Neural cell (in vitro differentiated cells): ENCODE data around the gene KXD1. TPM values are rescaled to one million over a fixed set of nuclear protein-coding genes. Genes with fewer than 3 reads are reported as not detected.
"Not testable (repeated sequence)": the region's sequence is repeated elsewhere in the genome, so short reads cannot be mapped to it uniquely, and the experiment has no call there.

Experiments used
- H2AFZ ChIP-seq: fragments of 200-600, 300-800 bp; sonication (generic), shearing (Covaris generic); 2 replicates; pipeline ENCODE4 v1.6.0; 2014; ENCODE audit warnings: low read depth, mild to moderate bottlenecking, antibody characterized with exemption, low read length, moderate library complexity
- H3F3A ChIP-seq: fragments of 200-600 bp; shearing (Covaris generic); 2 replicates; pipeline ENCODE4 v1.6.1; 2016; ENCODE audit warnings: mild to moderate bottlenecking, moderate library complexity, mixed read lengths, antibody characterized with exemption, low read length; ENCODE audit not compliant: insufficient read depth, poor library complexity, severe bottlenecking
- H3K27ac ChIP-seq: fragments of 200-600, 300-800 bp; sonication (generic), shearing (Covaris generic); 2 replicates; pipeline ENCODE4 v1.5.1; 2014; ENCODE audit warnings: mild to moderate bottlenecking, low read length, moderate library complexity
- H3K27me3 ChIP-seq: fragments of 300-800, 200-600 bp; sonication (generic), shearing (Covaris generic); 2 replicates; pipeline ENCODE4 v1.6.0; 2014; ENCODE audit warnings: mild to moderate bottlenecking, low read depth, low read length, moderate library complexity; ENCODE audit not compliant: insufficient read depth
- H3K36me3 ChIP-seq: fragments of 300-800, 200-600 bp; sonication (generic), shearing (Covaris generic); 2 replicates; pipeline ENCODE4 v1.5.1; 2014; ENCODE audit warnings: mild to moderate bottlenecking, antibody characterized with exemption, low read length, moderate library complexity; ENCODE audit not compliant: insufficient read depth
- H3K4me2 ChIP-seq: fragments of 300-800, 200-600 bp; sonication (generic), shearing (Covaris generic); 2 replicates; pipeline ENCODE4 v1.6.0; 2014; ENCODE audit warnings: mild to moderate bottlenecking, low read length
- H3K4me3 ChIP-seq: fragments of 300-800, 200-600 bp; sonication (generic), shearing (Covaris generic); 2 replicates; pipeline ENCODE4 v1.5.1; 2014; ENCODE audit warnings: mild to moderate bottlenecking, low read length, moderate library complexity
- H3K79me2 ChIP-seq: fragments of 200-600 bp; shearing (Covaris generic); replicated peaks from 2 replicates; pipeline ENCODE4 v1.6.0; 2014; ENCODE audit warnings: mild to moderate bottlenecking, low read length, moderate library complexity; ENCODE audit not compliant: insufficient read depth
- H3K9ac ChIP-seq: fragments of 300-800, 200-600 bp; sonication (generic), shearing (Covaris generic); 2 replicates; pipeline ENCODE4 v1.6.1; 2016; ENCODE audit warnings: mild to moderate bottlenecking, low read length, mixed read lengths
- H3K9me2 ChIP-seq: fragments of 200-600 bp; shearing (Covaris generic); 2 replicates; pipeline ENCODE4 v1.6.1; 2016; ENCODE audit warnings: mild to moderate bottlenecking, low read length, mixed read lengths; ENCODE audit not compliant: insufficient read depth
- H3K9me3 ChIP-seq: fragments of 200-600, 300-800 bp; sonication (generic), shearing (Covaris generic); 2 replicates; pipeline ENCODE4 v1.6.1; 2016; ENCODE audit warnings: mild to moderate bottlenecking, mixed run types, low read length, moderate library complexity, mixed read lengths
- H4K20me1 ChIP-seq: fragments of 200-600 bp; shearing (Covaris generic); 2 replicates; pipeline ENCODE4 v1.6.1; 2016; ENCODE audit warnings: mild to moderate bottlenecking, mixed run types; ENCODE audit not compliant: insufficient read depth
- CTCF ChIP-seq: fragments of 450-650 bp; IDR thresholded peaks from 2 replicates; pipeline ENCODE4 v1.5.1; 2014; ENCODE audit warnings: antibody characterized with exemption, mild to moderate bottlenecking, moderate library complexity; ENCODE audit not compliant: poor library complexity, severe bottlenecking
- EP300 ChIP-seq: fragments of 450-650 bp; conservative IDR thresholded peaks from 2 replicates; pipeline ENCODE4 v1.6.1; 2014; ENCODE audit warnings: antibody characterized with exemption, mild to moderate bottlenecking, moderate library complexity; ENCODE audit not compliant: poor library complexity, severe bottlenecking
- EZH2 ChIP-seq: fragments of 200-600, 300-800 bp; shearing (Covaris generic), sonication (generic); IDR thresholded peaks from 2 replicates; pipeline ENCODE4 v1.6.1; 2014; ENCODE audit warnings: antibody characterized with exemption, low read length, borderline replicate concordance, mild to moderate bottlenecking; ENCODE audit not compliant: insufficient read depth, poor library complexity, severe bottlenecking
- MXI1 ChIP-seq: fragments of 450-650 bp; conservative IDR thresholded peaks from 2 replicates; pipeline ENCODE4 v1.6.1; 2014; ENCODE audit warnings: antibody characterized with exemption, mild to moderate bottlenecking; ENCODE audit not compliant: poor library complexity, severe bottlenecking
- POLR2AphosphoS5 ChIP-seq: IDR thresholded peaks from 2 replicates; pipeline ENCODE4 v1.6.1; 2012
- RAD21 ChIP-seq: fragments of 450-650 bp; conservative IDR thresholded peaks from 2 replicates; pipeline ENCODE4 v1.6.1; 2014; ENCODE audit warnings: antibody characterized with exemption, mild to moderate bottlenecking, moderate library complexity
- SMC3 ChIP-seq: fragments of 450-650 bp; conservative IDR thresholded peaks from 2 replicates; pipeline ENCODE4 v1.6.1; 2014; ENCODE audit warnings: antibody characterized with exemption, mild to moderate bottlenecking, moderate library complexity; ENCODE audit not compliant: poor library complexity
- TAF1 ChIP-seq: IDR thresholded peaks from 2 replicates; pipeline ENCODE4 v1.6.1; 2012; ENCODE audit warnings: low read depth
- polyA plus RNA-seq: library from polyadenylated mRNA; depleted of rRNA; stranded (reverse); fragments of >200 nt; gene quantifications from 2 replicates; pipeline ENCODE4 v1.2.3, GENCODE V29; 2014

KXD1 gene
- polyA plus RNA-seq, 1 donor from 2014 or later, result 55.8 TPM

- no peaks in the 10 kb centered on the region for H3K9me2 ChIP-seq
- H3K27ac ChIP-seq, result no peak overlapping the region
- no peak overlapping the region for H3K4me3 ChIP-seq
- no peaks in the 10 kb centered on the region for H3F3A ChIP-seq
- no peaks in the 10 kb centered on the region for H3K79me2 ChIP-seq
- no peak overlapping the region for H3K9ac ChIP-seq
- no peaks in the 10 kb centered on the region for H3K9me3 ChIP-seq
- no peaks in the 10 kb centered on the region for H4K20me1 ChIP-seq
- no peak overlapping the region for H2AFZ ChIP-seq
- peaks cover 15% of the 10 kb centered on the region for H3K27me3 ChIP-seq
- no peaks in the 10 kb centered on the region for H3K36me3 ChIP-seq
- TF ChIP-seq MXI1 (no peak), POLR2AphosphoS5 (no peak), SMC3 (no peak), EZH2 (no peak), CTCF (no peak)
- no peak overlapping the region for H3K4me2 ChIP-seq
Observed at GRCh38 chr19:18597809-18598660, 40.4 kb downstream of the KXD1 start.

- TF ChIP-seq EP300 (no peak), SMC3 (no peak), MXI1 (no peak), CTCF (no peak), TAF1 (no peak), RAD21 (no peak)
- Histone ChIP-seq H3K36me3 (no peaks in the 10 kb centered on the region), H4K20me1 (no peaks in the 10 kb centered on the region), H3K9me3 (no peaks in the 10 kb centered on the region), H3K4me3 (no peak overlapping the region), H3K9me2 (no peaks in the 10 kb centered on the region), H3F3A (no peaks in the 10 kb centered on the region), H3K4me2 (no peak overlapping the region), H3K27me3 (peaks cover 29% of the 10 kb centered on the region), H2AFZ (no peak overlapping the region), H3K9ac (no peak overlapping the region), H3K27ac (no peak overlapping the region), H3K79me2 (no peaks in the 10 kb centered on the region)
Observed at GRCh38 chr19:18599485-18599884, 41.8 kb downstream of the KXD1 start.

GRCh38 chr19:18600692-18601397 lies 43.2 kb downstream of the KXD1 start:
- not testable (repeated sequence) for H3K79me2 ChIP-seq
- H3K27me3 ChIP-seq, result peaks cover 43% of the 10 kb centered on the region

More at GRCh38 chr19:18600692-18601397, 43.2 kb downstream of the KXD1 start:
- not testable (repeated sequence) for H2AFZ ChIP-seq, H3K27ac ChIP-seq, H3K4me2 ChIP-seq, H3F3A ChIP-seq, H3K9me2 ChIP-seq, H4K20me1 ChIP-seq, H3K9ac ChIP-seq, H3K4me3 ChIP-seq, H3K9me3 ChIP-seq, H3K36me3 ChIP-seq
